SK-N-SH (cell line): Measurements from ENCODE around the gene GPLD1.

Source experiments
- CHD2 ChIP-seq: fragments of 150-350 bp; IDR thresholded peaks from 2 replicates; pipeline ENCODE4 v1.6.1; 2018; ENCODE audit warnings: low read length; ENCODE audit not compliant: partially characterized antibody
- CTCF ChIP-seq: fragments of 200-600 bp; sonication (generic); IDR thresholded peaks from 2 replicates; pipeline ENCODE4 v1.6.1; 2017; ENCODE audit warnings: antibody characterized with exemption, mild to moderate bottlenecking, moderate library complexity
- EP300 ChIP-seq, 2 experiments: IDR thresholded peaks; 2 replicates each; pipeline versions ENCODE4 v1.4.0 to v1.6.1; 2012; ENCODE audit warnings: borderline replicate concordance in 1 of 2, low read depth in 1 of 2, low read length in 1 of 2
- EZH2phosphoT487 ChIP-seq: fragments of 200-600 bp; sonication (generic); IDR thresholded peaks from 2 replicates; pipeline ENCODE4 v1.6.1; 2017; ENCODE audit warnings: low read depth, mixed run types, mild to moderate bottlenecking, antibody characterized with exemption, moderate library complexity, borderline replicate concordance
- GABPA ChIP-seq: IDR thresholded peaks from 2 replicates; pipeline ENCODE4 v1.4.0; 2012; ENCODE audit warnings: low read depth, mild to moderate bottlenecking
- MEF2A ChIP-seq: IDR thresholded peaks from 2 replicates; pipeline ENCODE4 v1.4.0; 2012; ENCODE audit warnings: low read depth, borderline replicate concordance
- PBX3 ChIP-seq: IDR thresholded peaks from 2 replicates; pipeline ENCODE4; 2012
- POLR2AphosphoS5 ChIP-seq: IDR thresholded peaks from 2 replicates; pipeline ENCODE4 v1.6.1; 2012; ENCODE audit warnings: low read depth, low read length
- YY1 ChIP-seq: IDR thresholded peaks from 2 replicates; pipeline ENCODE4 v1.4.0; 2012; ENCODE audit warnings: low read depth, mild to moderate bottlenecking

- no peak for TF ChIP-seq EP300 (IDR thresholded peaks at IDR 0.05; ENCODE audit: borderline replicate concordance in 1 of 2, low read depth in 1 of 2, low read length in 1 of 2)
- no peak for TF ChIP-seq CTCF
- no peak for TF ChIP-seq EZH2phosphoT487
- TF ChIP-seq PBX3: no peak
- no peak for TF ChIP-seq MEF2A
- TF ChIP-seq POLR2AphosphoS5: no peak
- no peak for TF ChIP-seq CHD2
- no peak for TF ChIP-seq YY1
- TF ChIP-seq GABPA: no peak
These were observed 45.0 kb upstream of the GPLD1 start for GRCh38 chr6:24534329-24534728.
